HepG2 (cell line): ENCODE data around the gene PIKFYVE. TPM values are rescaled to one million over a fixed set of nuclear protein-coding genes. Genes with fewer than 3 reads are reported as not detected.

Source experiments
- ATAC-seq: fragments of 200-7000 bp; cut with Tn5 transposase; 3 replicates; pipeline ENCODE4 v1.9.1; 2020; ENCODE audit warnings: mild to moderate bottlenecking, moderate library complexity
- BruUV-seq: library from RNA; stranded (reverse); fragments of 400-500 nt; replicated peaks from 2 replicates; lab custom pipeline; 2021; lab: Mats Ljungman, UMichigan
- CTCF ChIA-PET: fragments of 300-600 bp; formaldehyde crosslinking; extraction: SDS; loops from one replicate; lab custom pipeline; 2021; ENCODE audit warnings: low total read pairs, inconsistent platforms, low intra/inter-chr PET ratio; lab: Yijun Ruan, JAX
- POLR2A ChIA-PET: fragments of 350-600 bp; sonication (Branson Sonifier 250); formaldehyde crosslinking; loops from one replicate; lab custom pipeline; 2020; ENCODE audit warnings: antibody characterized with exemption, inconsistent platforms; lab: Yijun Ruan, JAX
- DNase-seq: peaks from one replicate; pipeline ENCODE4 v3.0.0-alpha.2; 2015; ENCODE audit warnings: low spot score
- FAIRE-seq: peaks from 3 replicates; lab custom pipeline; 2011; peaks lifted over from hg19 to GRCh38; lab: Jason Lieb, UNC
- H2AFZ ChIP-seq: one replicate; pipeline ENCODE4 v1.6.1; 2011; ENCODE audit warnings: low read length, inconsistent platforms
- H3K27ac ChIP-seq: fragments of 300-600 bp; 3 replicates; pipeline ENCODE4 v1.8.0; 2011; ENCODE audit warnings: mixed run types, mild to moderate bottlenecking, mixed read lengths, low read length, inconsistent platforms; ENCODE audit not compliant: insufficient read depth; ENCODE audit errors: extremely low read length
- H3K27me3 ChIP-seq, 2 experiments: fragments of 200-600 bp in 1 of 2; 2 replicates in 1 of 2; 3 replicates in 1 of 2; pipeline versions ENCODE4 v1.6.0 to v1.8.0; 2011; ENCODE audit warnings: low read length in 2 of 2, mild to moderate bottlenecking in 2 of 2, moderate library complexity in 2 of 2, inconsistent platforms in 1 of 2; ENCODE audit not compliant: insufficient read depth in 2 of 2, control insufficient read depth in 1 of 2
- H3K36me3 ChIP-seq, 2 experiments: fragments of 200-600 bp in 1 of 2; replicated peaks in 1 of 2; 2 replicates in 1 of 2; 3 replicates in 1 of 2; pipeline versions ENCODE4 v1.5.1 to v1.8.0; 2011; ENCODE audit warnings: low read length in 2 of 2, inconsistent platforms in 1 of 2; ENCODE audit not compliant: insufficient read depth in 2 of 2, control insufficient read depth in 1 of 2
- H3K4me1 ChIP-seq: 2 replicates; pipeline ENCODE4 v1.5.1; 2012; ENCODE audit warnings: low read length, inconsistent platforms; ENCODE audit not compliant: insufficient read depth
- H3K4me2 ChIP-seq: 2 replicates; pipeline ENCODE4 v1.6.0; 2011; ENCODE audit warnings: low read depth, low read length, inconsistent platforms
- H3K4me3 ChIP-seq, 3 experiments: fragments of 200-600 bp in 1 of 3; sonication (generic), shearing (Covaris generic) in 1 of 3; replicated peaks in 1 of 3; 2 replicates each; pipeline ENCODE4 v1.5.1; 2011 to 2016; ENCODE audit warnings: low read length in 3 of 3, inconsistent platforms in 2 of 3, low read depth in 2 of 3, mild to moderate bottlenecking in 2 of 3, control low read depth in 1 of 3, mixed read lengths in 1 of 3; ENCODE audit not compliant: insufficient read depth in 1 of 3
- H3K79me2 ChIP-seq: one replicate; pipeline ENCODE4 v1.6.1; 2011; ENCODE audit warnings: low read length, inconsistent platforms; ENCODE audit not compliant: insufficient read depth
- H3K9ac ChIP-seq: 2 replicates; pipeline ENCODE4 v1.6.0; 2011; ENCODE audit warnings: mild to moderate bottlenecking, low read depth, low read length, inconsistent platforms; ENCODE audit not compliant: insufficient read depth
- H3K9me3 ChIP-seq: 2 replicates; pipeline ENCODE4 v1.5.1; 2012; ENCODE audit warnings: mild to moderate bottlenecking, low read length
- H4K20me1 ChIP-seq: 2 replicates; pipeline ENCODE4 v1.6.0; 2011; ENCODE audit warnings: inconsistent platforms, mild to moderate bottlenecking, low read length, moderate library complexity; ENCODE audit not compliant: insufficient read depth
- ARNTL ChIP-seq: sonication (generic); formaldehyde crosslinking; IDR thresholded peaks from 2 replicates; pipeline ENCODE4 v1.4.0; 2020; ENCODE audit warnings: mild to moderate bottlenecking, missing genetic modification reagents
- ZNF556 ChIP-seq: sonication (generic); formaldehyde crosslinking; IDR thresholded peaks from 2 replicates; pipeline ENCODE4 v1.4.0; 2020; ENCODE audit warnings: mild to moderate bottlenecking, missing genetic modification reagents, borderline replicate concordance
- WGBS: methylation state at CpG from one replicate; pipeline ENCODE4 v1.1.6; 2017; ENCODE audit warnings: low lambda C conversion rate; 5-methylcytosine and 5-hydroxymethylcytosine counted together
- in situ Hi-C: cut with HindIII; loops from 2 replicates; pipeline ENCODE4 v1.10.0; 2017; ENCODE audit warnings: low pct_unique_long_range_greater_than_20kb; ENCODE audit not compliant: extremely low pct_ligation_motif_present
- intact Hi-C: fragments of 100-400 bp; cut with micrococcal nuclease; formaldehyde crosslinking; loops from one replicate; pipeline ENCODE4 v1.10.0; 2022; ENCODE audit not compliant: unreplicated experiment
- polyA plus RNA-seq, 8 experiments: library from polyadenylated mRNA; depleted of rRNA in 3 of 8; stranded (reverse) in 7 of 8; unstranded in 1 of 8; fragments of >200 nt; fragmentation: Illumina TruSeq in 4 of 8; extraction: Trizol in 4 of 8; gene quantifications; 2 replicates each; pipeline versions ENCODE4 v1.2.1 to v1.2.3, GENCODE V29; 2011 to 2016; ENCODE audit warnings: low read depth in 4 of 8, missing spikeins in 1 of 8, mixed read lengths in 1 of 8; ENCODE audit not compliant: insufficient read depth in 1 of 8
- total RNA-seq, 5 experiments: library from RNA; depleted of rRNA; stranded (reverse); fragments of >200 nt; fragmentation: Illumina TruSeq; extraction: Trizol; gene quantifications; 2 replicates each; pipeline ENCODE4 v1.2.3, GENCODE V29; 2016; ENCODE audit warnings: low read depth in 1 of 5
- TF ChIP-seq, protein P1 (sequence below): sonication (generic); formaldehyde crosslinking; IDR thresholded peaks from 2 replicates; pipeline ENCODE4 v1.5.1; 2020; ENCODE audit warnings: mild to moderate bottlenecking, missing genetic modification reagents, moderate library complexity

Gene PIKFYVE
- total and polyA plus RNA-seq, 2 of the 13 experiments (the other 11 are each of a cell fraction or from before 2014, with no cell fraction given): 20.2 to 21.7 TPM

- H3K9me3 ChIP-seq: no peaks in the 10 kb centered on the region
- H3K79me2 ChIP-seq: no peaks in the 10 kb centered on the region
- H3K4me3 ChIP-seq: no peak within 1 kb of the TSS
- WGBS: 48% methylated on average over 62 of the region's 82 CpGs
- peaks cover 5 to 18% of the 10 kb centered on the region in 2 experiments; a peak in 2 of 5 replicates for H3K27me3 ChIP-seq
- BruUV-seq: no TSS peak
- in situ Hi-C loops: loop anchor here (10.0 to 25.0 kb wide), 4 partner anchors 938 to 1556 kb away; partner anchors contain the start of gene MAP2
- no peak within 1 kb of the TSS for H3K4me2 ChIP-seq
- ChIA-PET POLR2A (no interaction called here), CTCF (interaction anchor here (1.1 kb wide), 1 partner anchor 1018 kb away, joined by 3 read pairs; the partner anchor contains the start of gene MAP2)
- intact Hi-C loops: no loop called here
- TF ChIP-seq ARNTL (CRISPR knock-in tag) (no peak), ZNF556 (no peak)
- TF ChIP-seq, protein P1, sequence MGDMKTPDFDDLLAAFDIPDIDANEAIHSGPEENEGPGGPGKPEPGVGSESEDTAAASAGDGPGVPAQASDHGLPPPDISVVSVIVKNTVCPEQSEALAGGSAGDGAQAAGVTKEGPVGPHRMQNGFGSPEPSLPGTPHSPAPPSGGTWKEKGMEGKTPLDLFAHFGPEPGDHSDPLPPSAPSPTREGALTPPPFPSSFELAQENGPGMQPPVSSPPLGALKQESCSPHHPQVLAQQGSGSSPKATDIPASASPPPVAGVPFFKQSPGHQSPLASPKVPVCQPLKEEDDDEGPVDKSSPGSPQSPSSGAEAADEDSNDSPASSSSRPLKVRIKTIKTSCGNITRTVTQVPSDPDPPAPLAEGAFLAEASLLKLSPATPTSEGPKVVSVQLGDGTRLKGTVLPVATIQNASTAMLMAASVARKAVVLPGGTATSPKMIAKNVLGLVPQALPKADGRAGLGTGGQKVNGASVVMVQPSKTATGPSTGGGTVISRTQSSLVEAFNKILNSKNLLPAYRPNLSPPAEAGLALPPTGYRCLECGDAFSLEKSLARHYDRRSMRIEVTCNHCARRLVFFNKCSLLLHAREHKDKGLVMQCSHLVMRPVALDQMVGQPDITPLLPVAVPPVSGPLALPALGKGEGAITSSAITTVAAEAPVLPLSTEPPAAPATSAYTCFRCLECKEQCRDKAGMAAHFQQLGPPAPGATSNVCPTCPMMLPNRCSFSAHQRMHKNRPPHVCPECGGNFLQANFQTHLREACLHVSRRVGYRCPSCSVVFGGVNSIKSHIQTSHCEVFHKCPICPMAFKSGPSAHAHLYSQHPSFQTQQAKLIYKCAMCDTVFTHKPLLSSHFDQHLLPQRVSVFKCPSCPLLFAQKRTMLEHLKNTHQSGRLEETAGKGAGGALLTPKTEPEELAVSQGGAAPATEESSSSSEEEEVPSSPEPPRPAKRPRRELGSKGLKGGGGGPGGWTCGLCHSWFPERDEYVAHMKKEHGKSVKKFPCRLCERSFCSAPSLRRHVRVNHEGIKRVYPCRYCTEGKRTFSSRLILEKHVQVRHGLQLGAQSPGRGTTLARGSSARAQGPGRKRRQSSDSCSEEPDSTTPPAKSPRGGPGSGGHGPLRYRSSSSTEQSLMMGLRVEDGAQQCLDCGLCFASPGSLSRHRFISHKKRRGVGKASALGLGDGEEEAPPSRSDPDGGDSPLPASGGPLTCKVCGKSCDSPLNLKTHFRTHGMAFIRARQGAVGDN (CRISPR knock-in tag): 0 out of 2 replicates have a peak, but pooled peaks have one; percentile 13
- no peaks in the 10 kb centered on the region for H3K36me3 ChIP-seq
- H3K27ac ChIP-seq: no peak within 1 kb of the TSS
- DNase-seq (no peak), ATAC-seq (peak; percentile 70), FAIRE-seq (no peak)
- no peak within 1 kb of the TSS for H3K9ac ChIP-seq
- no peaks in the 10 kb centered on the region for H3K4me1 ChIP-seq
- no peak within 1 kb of the TSS for H2AFZ ChIP-seq
- no peaks in the 10 kb centered on the region; the same call in 1 of the 2 replicates for H4K20me1 ChIP-seq
These were observed 140.7 kb downstream of the PIKFYVE start, which contains the start of gene PTH2R for GRCh38 chr2:208406474-208407451. Gene PTH2R, plus strand, starts transcription at chr2:208406792. Its CDS starts 252 bp downstream, at chr2:208407044.
